SK-MEL-5 (cell line): ENCODE results near the gene RSAD1. TPM values are rescaled to one million over a fixed set of nuclear protein-coding genes. Genes with fewer than 3 reads are reported as not detected.

Source experiments
- DNase-seq: peaks from one replicate; pipeline ENCODE4 v3.0.0-alpha.2; 2016; ENCODE audit warnings: low read depth, low spot score
- in situ Hi-C: cut with HindIII; loops from 2 replicates; pipeline ENCODE4 v1.10.0; 2016; ENCODE audit warnings: low sequenced_read_pairs, high pct_unique_total_duplicates, low pct_unique_long_range_greater_than_20kb
- total RNA-seq: library from RNA; depleted of rRNA; stranded (reverse); fragments of >200 nt; shearing (Covaris generic); gene quantifications from 2 replicates; pipeline ENCODE4 v1.2.3, GENCODE V29; 2014

The RSAD1 gene
- total RNA-seq, 1 experiment from 2014 or later: 35.7 TPM

DNA sequence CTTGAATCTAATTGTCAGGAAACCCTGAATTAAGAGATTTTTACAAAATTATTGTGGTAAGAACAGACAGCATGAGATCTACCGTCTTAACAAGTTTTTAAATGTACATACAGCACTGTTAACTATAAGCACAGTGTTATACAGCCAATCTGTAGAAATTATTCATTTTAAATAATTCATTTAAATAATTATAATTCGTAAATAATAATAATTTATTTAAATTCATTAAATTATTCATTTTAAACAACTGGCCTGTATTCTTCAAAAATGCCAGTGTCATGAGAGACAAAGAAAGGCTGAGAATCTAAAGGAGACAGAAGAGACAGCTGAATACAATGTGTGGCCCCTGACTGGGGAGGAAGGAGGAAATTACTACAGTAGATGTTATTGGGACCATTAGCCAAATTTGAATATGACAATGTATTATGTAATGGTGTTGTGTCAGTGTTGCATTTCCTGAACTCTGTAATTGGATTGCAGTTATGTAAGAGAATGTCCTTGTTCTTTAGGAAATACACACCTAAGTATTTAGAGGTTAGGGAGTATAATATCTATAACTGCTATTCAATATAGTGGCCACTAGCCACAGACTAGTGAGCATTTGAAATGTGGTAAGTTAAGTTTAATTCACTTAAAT lies 2.3 kb downstream of the RSAD1 start:
- no peak for DNase-seq
- in situ Hi-C loops: no loop called here

GRCh38 chr17:50481648-50482047 lies 3.0 kb downstream of the RSAD1 start:
- in situ Hi-C loops: no loop called here

GRCh38 chr17:50482110-50482509 lies 3.5 kb downstream of the RSAD1 start:
- in situ Hi-C loops: no loop called here

More at GRCh38 chr17:50481648-50482047, 3.0 kb downstream of the RSAD1 start:
- DNase-seq: no peak

DNA sequence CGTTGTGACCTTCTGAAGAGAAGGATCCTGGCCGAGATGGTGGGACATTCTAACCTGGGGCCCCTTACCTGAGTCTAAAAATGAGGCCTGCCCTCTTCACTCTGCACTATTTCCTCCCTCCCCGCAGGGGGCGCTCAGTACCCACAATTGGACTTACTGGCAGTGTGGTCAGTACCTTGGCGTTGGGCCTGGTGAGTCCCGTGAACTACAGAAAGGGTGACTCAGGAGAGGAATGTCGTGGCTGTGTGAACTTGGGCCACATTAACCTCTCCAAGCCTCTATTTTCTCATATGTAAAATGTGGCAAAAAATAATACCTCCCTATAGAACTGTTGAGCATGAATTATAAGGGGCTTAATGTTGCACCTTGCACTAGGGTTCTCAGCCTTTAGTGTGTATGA lies 3.9 kb downstream of the RSAD1 start:
- peak; percentile 96 for DNase-seq
- in situ Hi-C loops: no loop called here

More at GRCh38 chr17:50482110-50482509, 3.5 kb downstream of the RSAD1 start:
- DNase-seq: no peak

- DNase-seq: no peak
- in situ Hi-C loops: no loop called here
Observed at GRCh38 chr17:50483266-50483665, 4.6 kb downstream of the RSAD1 start.

DNA sequence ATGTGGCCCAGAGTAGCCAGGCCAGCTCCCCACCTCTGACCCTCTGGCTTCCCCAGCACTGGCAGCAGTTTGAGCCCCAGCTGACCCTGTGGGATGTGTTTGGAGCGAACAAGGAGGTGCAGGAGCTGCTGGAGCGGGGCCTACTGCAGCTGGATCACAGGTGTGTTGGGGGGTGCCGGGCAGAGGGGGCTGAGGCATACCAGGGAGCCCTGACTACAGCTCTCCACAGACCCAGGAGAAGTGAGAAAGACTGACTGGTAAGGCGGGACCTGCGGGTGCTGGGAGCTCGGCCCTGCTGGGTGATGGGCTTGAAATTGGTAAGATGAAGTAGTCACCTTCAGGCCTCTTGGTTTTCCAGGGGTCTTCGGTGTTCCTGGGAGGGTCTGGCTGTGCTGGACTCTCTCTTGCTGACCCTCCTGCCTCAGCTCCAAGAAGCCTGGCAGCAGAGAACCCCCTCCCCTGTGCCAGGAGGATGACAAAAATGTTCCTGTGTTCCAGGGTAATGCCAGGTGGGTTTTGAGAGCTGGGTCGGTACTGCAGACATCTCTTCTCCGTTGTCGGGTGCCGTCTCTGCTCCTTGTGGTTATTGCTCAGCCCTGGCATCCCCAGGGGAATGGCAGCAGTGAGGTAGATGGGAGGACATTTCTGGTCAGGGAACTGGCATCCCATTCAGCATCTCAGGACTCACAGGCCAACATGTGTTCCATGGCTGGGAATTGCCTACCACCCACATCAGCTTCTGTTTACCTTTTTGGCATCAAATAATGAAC lies 5.9 kb downstream of the RSAD1 start:
- in situ Hi-C loops: no loop called here
- no peak for DNase-seq

DNA sequence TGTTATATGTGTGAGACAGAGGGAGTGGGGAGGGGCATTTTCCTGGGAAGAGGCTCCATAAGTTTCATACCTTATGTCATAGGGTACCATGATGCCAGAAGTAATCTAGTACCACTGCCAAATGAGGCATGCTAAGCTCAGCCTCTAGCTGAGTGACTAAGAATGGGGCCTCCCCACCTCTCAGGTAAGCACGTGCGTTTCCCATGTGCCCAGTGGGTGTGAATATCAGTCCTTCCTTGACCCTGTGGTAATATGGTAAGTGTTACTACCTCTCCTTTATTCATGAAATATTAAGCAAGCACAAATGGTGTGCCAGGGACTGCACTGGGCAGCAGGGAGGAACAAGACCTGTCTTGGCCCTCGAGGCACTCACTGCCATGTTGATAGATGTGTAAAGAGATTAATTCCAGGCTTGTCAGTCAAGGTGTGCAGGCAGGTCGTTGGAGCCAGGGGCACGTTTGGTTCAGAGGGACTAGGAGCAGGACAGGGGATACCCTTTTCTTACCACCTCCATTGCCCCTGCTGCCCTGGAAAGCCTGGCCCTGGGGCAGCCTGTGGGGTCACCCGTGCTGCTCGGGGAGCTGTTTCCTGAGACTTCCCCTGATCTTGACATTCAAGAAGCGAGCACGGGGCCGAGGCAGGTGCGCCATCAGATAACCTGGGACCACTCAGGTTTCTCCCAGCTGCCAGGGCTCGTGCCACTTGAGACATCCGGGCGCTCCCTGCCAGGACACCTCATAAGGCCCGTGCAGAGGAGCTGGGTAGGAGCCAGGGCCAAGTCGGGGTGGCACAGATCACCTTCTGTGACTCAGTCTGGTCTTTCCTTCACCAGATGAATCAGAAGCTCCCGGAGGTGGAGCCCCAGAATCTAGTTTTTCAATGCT lies 8.8 kb downstream of the RSAD1 start:
- no peak for DNase-seq
- in situ Hi-C loops: no loop called here

GRCh38 chr17:50488880-50489279 lies 10.2 kb downstream of the RSAD1 start:
- no peak for DNase-seq
- in situ Hi-C loops: no loop called here

DNA sequence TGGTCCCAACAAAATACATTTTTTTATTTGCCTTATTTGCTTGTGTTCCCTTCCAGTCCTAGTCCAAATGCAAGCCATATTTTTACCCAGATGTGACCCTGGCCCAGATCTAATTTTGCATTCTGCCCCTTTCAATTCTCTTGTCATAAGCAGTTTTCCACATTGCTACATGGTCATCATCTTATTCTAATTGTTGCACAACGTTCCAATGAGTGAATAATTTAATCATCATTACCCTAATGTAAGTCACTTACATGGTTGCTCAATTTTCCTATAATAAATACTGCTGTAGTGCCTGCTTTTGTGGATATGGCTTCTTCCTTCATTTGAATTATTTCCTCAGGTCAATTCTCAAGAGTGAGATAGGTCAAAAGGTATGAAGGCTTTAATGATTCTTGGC lies 12.8 kb downstream of the RSAD1 start:
- in situ Hi-C loops: no loop called here
- no peak for DNase-seq

DNA sequence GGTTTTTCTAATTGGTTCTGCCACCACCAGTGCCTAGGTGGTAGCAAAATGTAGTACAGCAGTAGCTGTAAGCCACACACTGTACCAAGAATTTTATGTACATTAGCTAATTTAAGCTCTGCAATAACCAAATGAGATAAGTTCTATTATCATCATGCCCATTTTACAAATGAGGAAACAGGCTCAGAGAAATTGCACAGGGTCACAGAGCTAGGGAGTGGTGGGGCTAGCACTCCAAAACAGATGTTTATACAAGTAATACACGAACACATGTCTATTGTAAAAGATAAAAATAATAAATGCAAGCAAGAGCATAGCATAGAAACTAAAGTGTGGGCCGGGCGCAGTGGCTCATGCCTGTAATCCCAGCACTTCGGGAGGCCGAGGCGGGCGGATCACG lies 13.6 kb downstream of the RSAD1 start:
- in situ Hi-C loops: no loop called here

GRCh38 chr17:50493744-50494143 lies 15.1 kb downstream of the RSAD1 start:
- DNase-seq: no peak
- in situ Hi-C loops: no loop called here

More for the DNA sequence above, 13.6 kb downstream of the RSAD1 start:
- DNase-seq: no peak

- no peak for DNase-seq
- in situ Hi-C loops: no loop called here
Observed at GRCh38 chr17:50495217-50495823, 16.7 kb downstream of the RSAD1 start.

DNA sequence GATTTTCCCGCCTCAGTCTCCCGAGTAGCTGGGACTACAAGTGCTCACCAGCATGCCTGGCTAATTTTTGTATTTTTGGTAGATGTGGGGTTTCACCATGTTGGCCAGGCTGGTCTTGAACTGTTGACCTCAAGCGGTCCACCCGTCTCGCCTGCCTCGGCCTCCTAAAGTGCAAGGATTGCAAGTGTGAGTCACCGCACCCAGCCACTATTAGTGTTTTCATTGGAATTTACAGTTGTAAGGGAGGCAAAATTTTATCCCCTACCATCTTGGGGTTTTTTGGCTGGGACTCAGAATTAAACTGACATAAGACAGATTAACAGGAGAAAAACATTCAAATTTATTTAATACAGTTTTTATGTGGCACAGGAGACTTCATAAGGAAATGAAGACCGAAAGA lies 17.3 kb downstream of the RSAD1 start:
- in situ Hi-C loops: no loop called here
- DNase-seq: no peak

DNA sequence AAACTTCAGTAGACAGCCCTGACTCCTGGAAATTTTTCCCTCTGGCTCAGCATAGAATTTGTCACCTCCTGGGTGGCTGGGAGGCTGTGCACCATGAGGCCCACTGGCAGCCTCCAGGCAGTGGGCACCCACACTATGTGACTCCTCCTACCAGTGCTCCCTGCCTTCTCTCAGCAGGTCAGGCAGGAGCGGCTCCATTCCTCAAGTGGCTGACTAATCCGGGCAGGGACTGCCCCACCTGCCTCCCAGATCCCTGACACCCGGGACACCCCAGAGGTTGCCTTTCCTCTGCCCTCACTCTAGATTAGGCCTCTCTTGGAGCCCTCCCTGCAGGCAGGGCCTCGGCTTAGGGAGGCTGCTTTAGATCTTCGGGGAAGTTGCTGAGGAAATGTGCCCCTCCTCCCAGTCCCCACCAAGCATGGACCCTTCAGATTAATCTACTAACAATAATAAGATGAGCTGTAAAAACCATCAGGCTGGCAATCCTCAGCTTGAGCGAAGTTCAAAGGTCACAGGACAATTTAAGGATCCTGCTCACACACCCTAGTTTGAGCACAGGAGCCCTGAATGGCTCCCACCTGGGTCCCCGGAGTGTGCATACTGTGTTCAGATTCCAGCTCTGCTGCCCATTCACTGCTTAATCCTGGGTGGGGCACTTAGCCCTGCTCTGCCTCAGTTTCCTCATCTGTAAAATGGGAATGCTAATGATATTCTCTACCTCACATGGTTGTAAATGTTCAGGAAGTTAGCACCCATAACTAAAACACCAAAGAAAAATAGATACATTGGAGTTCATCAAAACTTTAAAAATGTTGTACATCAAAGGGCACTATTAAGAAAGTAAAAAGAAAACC lies 19.6 kb downstream of the RSAD1 start:
- in situ Hi-C loops: no loop called here
- no peak for DNase-seq

DNA sequence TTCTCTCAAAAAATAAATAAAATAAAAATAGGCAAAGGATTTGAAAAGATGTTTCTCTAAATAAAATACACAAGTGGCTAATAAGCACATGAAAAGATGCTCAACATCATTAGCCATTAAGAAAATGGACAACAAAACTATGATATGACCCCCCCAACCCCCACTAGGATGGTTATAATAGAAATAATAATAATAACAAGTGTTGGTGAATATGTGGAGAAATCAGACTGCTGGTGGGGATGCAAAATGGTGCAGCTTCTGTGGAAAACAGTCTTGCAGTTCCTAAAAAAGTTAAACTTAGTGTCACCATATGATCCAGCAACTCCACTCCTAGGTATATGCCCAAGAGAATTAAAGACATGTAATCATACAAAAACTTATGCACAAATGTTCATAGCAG lies 20.6 kb downstream of the RSAD1 start:
- DNase-seq: no peak
- in situ Hi-C loops: no loop called here

- DNase-seq: no peak
- in situ Hi-C loops: no loop called here
Observed at GRCh38 chr17:50499721-50500120, 21.1 kb downstream of the RSAD1 start.

DNA sequence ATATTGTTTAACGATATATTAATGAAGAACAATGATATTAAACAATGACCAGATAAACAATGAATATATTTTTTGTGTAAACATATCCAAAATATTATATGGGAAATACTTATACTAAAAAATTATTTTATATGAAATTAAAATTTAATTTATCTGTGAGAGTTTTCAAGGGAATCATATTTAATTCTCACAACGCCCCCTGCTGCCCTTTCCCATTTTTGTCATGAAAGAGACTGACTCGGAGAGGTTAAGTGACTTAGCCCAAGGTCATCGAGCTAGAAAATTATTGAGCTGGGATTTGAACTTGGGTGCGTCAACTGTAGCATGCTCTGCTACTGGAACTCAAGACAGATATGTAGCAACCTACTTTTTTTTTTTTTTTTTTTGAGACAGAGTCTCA lies 22.4 kb downstream of the RSAD1 start:
- in situ Hi-C loops: no loop called here
- DNase-seq: peak; percentile 66
